GM19035 (cell line): Measurements from ENCODE around the gene POU5F2.

ENCODE experiments used
- ATAC-seq: cut with Tn5 transposase; IDR thresholded peaks from one replicate; pipeline ENCODE4 v1.9.1; 2021; ENCODE audit not compliant: unreplicated experiment

The POU5F2 gene, protein sequence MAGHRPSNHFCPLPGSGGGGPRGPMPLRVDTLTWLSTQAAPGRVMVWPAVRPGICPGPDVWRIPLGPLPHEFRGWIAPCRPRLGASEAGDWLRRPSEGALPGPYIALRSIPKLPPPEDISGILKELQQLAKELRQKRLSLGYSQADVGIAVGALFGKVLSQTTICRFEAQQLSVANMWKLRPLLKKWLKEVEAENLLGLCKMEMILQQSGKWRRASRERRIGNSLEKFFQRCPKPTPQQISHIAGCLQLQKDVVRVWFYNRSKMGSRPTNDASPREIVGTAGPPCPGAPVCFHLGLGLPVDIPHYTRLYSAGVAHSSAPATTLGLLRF

DNA sequence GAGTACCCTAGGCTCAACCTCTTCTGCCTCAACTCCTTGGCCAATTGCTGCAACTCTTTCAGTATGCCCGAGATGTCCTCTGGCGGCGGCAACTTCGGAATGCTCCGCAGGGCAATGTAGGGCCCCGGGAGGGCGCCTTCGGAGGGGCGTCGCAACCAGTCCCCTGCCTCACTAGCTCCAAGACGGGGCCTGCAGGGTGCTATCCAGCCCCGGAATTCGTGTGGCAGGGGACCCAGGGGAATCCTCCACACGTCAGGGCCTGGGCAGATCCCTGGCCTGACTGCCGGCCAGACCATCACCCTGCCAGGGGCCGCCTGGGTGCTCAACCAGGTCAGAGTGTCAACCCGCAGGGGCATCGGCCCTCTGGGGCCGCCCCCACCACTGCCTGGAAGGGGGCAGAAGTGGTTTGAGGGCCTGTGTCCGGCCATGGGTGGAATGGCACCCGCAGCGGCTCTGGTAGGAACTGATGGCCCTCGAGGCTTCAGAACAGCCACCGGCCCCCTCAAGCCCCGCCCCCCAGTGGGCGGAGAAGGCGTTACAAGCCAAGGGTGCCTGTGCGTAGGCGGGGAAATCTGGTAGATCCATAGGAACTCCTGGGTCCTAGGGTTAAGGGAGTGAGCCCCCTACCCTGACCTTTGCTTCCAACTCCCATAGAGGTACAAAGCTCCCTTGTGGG is at the start of gene POU5F2:
Gene POU5F2 (minus strand): TSS at position 465 of the 676 bp plus-strand sequence. CDS start 37 bp downstream, at position 428.
- no peak for ATAC-seq

DNA sequence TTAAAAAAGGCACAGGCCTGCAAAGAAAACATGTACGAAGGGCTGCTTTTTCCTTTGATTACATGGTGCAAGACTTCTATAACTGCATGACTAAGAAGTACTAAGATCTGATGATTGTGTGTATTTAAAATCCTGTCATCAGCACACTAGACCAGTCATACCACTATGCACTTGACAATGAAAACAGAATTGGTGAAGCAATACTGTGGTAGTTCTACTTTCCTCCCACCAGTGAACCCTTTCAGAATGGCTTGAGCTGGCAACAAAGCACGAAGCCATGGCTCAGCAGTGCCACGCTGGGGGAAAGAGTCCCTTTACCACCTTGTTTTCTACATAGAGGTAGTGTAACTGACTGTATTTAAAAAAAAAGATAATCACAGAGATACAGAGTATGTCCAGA is 49.0 kb upstream of the POU5F2 start:
- no peak for ATAC-seq

DNA sequence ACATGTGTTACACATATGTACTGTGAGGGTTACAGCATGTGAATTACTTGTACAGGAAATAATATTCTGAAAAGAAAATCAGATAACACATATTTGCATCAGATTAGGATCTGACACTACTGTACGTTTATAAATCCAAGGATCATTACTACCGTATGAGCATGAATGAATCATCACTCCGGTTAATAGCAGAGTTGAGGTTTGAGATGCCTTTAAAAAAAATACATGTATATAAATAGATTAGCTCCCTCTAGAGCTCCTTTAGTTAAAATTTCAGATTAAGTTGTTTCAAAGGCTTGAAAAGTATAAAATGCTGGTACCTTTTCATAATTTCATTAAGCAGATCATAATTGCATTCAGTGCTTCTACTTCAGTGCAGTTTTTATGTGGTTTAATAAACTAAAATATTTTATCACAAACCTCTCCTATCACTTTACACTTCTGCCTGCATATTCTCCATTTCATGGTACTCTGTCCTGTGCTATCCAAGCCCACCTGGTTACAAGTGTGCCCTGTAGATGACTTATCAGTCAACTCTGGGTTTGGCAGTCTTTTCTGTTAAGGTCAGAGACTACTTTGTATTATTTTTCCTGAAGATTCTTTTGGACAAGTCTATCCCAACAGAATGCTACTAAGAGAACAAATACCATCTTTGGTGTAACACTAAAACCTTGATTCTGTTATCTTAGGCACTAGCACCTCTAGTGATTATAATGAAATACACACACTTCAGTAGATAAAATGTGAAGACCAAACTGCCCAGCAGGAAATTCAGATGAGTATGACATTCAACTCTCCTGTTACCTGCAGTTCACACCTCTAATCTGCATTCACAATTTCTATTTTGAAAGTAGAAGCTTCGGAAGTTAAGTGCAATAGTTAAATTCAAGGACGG is 48.0 kb upstream of the POU5F2 start:
- ATAC-seq, result no peak

DNA sequence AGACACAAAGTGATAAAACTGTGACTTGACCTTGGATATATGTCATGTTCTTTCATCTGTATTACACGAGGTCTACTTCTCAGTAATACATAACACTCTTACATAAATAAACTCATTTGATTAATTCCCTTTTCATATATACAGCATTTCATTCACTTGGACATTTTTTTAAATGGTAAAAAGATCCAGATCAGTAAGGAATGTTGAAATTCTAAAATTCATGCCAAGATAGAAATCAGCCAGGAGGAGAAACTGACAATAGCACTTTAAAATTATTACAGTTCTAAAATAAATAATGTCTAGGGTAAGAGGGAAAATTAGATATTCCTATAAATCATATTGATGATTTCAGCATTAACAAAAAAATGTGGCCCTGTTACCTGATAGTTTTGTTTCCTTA is 46.2 kb upstream of the POU5F2 start:
- ATAC-seq, result no peak

DNA sequence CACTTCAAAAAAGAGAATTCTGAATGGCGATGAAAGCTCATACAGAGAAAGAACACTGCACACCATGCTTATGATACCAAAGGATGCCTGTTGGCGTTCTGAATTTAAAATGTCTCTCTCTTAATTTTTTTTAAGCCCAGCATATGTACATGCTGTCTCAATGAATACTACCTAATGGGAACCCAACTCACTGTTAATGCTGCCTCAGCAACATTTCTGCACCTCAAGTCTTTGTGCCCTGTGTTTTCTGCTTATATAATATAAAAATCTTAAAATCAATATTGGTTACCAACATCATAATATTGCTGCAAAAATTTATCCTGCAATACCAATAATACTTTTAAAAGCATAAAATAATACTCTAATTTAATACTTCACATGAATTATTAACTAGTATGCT is 44.1 kb upstream of the POU5F2 start:
- ATAC-seq, result no peak

DNA sequence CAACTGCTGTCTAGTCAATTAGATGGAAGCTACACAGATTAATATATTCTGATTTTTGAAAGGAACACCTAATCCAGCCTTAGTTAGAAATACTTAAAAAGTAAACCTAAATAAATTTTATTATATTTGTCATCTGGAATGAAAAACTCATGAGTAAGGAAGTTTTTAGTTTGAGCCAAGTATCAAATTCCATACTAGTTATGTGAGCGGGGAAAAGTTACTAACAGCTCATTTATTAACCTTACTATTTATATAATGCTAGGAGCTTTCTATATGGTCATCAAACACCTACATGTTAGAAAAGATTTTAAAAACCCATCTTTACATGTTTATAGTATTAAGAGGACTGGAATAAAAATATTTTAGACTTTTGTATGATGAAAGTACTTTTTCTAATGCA is 41.6 kb upstream of the POU5F2 start:
- no peak for ATAC-seq

DNA sequence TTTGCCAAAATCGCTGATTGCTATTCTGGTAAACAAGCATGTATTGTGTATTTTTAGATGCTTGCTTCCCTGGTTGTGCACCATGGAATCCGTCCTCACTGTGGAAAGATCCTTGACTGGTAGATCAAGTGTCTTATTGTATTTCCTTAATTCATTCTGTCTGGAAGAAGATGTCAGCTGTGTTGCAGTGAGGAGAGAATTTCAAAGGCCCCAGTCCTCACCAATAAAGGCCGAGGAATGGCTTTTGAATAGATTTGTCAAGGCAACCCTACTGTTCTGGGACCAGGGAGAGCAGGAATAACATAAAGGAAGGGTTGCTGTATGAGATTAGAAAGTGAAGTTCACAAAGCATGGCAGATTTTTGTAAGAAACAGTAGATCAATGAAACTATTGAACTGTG is 36.2 kb upstream of the POU5F2 start:
- ATAC-seq, result no peak

DNA sequence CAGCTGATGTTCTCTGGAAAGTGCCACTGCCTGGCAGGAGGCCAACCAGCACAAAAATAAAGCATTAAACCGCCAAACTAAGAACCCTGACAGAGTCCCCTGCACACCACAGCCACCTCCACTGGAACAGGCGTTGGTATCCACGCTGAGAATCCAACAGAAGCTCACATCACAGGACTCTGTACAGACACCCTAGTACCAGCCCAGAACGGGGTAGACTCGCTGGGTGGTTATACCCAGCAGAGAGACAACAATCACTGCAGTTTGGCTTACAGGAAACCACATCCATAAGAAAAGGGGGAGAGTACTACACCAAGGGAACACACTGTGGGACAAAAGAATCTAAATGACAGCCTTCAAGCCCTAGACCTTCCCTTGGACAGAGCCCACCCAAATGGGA is 15.0 kb upstream of the POU5F2 start:
- no peak for ATAC-seq

DNA sequence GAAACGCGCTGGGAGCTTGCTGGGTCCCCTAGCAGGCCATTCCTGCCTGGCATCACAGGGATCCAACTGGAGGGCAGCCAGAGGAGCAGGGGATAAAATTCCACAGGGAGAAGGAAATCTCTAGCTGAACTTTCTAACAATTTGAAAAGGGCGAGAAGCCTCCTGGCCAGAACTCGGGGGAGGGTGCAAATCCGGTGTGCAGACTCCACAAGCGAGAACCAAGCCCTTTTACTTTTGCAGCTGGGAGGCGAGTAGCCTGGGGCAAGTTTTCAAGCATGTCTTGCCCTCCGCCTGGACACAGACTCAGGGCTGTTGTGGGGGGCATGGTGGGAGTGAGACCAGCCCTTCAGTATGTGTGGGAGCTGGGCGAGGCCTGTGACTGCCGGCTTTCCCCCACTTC is 14.3 kb upstream of the POU5F2 start:
- no peak for ATAC-seq

DNA sequence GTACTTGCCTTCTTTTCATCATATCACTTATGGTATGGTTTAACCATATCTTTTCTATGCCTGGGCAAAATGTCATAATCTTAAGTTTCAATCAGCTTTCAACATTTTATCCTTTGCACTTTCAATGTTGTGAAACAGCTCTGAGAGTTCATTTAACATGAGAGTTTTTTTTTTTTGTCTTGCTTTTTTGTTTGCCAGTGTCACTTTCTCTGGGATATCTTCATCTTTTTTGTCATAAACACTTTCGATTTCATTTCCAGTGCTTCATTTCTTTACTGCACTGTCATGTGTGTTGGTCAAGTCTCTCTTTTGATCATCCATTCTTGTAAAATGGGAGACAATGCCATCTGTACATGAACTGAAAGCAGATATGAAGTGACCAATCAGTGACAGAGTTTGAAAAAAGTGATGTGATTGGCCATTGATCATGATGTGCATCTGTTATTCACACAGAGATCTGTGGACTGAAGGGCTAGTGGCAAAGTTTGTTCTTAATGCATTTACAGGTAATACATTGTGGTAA is 7.5 kb upstream of the POU5F2 start:
- ATAC-seq, result no peak

DNA sequence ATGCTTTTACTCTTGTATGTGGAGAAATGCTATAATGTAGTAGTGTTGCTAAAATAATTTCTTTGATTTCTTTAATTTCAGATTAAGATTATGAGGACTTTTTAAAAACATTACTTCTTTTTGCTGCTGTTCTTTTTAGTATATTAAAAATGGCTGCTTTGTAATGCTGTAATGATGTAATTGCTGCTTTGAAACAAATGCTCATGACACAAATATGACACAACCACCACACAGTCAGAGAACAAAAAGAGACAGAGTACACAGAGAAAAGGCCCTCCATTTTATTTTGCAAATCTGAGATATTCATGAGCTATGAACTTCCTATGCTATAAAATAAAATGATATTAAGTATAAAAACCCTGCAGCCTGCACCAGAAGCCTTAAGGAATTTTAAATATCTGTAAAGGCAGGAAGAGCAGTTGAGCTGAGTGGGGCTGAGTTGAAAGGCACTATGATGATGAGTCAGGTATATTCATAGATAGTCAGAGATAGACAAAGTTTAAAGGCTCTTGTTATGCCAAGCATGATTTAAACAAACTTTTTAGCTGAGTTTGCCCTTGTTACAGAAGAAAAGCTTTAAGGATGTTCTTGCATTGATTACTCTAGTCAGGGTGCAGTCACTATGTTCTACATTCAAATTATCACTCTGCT is 5.1 kb upstream of the POU5F2 start:
- ATAC-seq, result no peak

DNA sequence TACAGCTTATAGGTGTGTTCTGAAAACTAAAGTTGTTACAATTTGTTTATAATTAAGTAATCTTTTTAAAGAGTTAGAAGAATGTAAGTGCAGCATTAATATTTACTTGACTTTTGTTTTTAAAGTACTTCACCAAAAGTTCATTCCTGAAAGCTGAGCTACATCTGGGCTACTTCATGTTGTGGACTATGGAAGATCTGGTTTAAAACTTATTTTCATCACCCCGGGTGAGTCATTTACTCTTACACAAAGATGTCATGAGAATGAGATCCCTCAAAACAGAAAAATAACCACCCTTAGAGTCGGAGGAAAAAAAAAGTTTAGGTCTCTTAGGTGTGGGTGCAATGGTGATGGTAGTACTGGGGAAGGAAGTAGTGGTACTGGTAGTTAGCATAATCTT is 5.1 kb downstream of the POU5F2 start:
- no peak for ATAC-seq

DNA sequence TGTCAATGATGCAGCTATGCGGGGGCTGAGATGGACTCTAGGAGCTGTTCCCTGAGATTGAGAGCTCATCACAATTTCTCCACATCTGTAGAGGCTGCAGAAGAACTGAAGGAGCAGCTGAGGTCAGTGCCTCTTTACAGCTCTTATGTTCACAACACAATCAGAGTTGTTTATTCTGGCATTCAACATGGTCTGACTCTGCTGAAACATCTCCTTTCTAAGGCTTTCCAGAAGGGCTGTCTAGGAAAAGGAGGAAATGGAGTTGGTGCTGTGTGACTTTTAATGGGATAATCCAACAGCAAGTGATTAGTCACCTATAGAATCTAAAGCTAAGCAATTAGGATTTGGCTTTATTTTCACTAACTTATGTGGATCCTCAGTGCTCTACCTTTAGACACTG is 6.0 kb downstream of the POU5F2 start:
- ATAC-seq, result no peak

DNA sequence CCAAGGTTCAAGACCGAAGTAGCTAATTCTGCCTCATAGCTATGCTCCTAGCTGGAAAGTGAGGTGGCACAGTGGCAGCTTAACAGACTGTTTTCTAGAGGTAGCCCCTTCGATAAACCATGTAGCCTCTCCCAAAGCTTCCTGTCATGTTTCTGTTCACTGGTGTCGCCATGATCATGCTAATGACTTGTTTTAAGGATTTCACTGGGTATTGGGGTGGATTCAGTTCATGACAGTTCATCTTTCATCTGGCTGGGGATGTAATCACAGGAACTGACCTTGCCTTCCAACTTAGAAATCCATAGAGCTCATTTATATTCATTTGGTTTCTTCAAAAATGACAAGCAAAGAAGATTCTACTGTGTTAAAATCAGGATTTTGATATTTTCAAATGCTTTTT is 9.4 kb downstream of the POU5F2 start:
- no peak for ATAC-seq

DNA sequence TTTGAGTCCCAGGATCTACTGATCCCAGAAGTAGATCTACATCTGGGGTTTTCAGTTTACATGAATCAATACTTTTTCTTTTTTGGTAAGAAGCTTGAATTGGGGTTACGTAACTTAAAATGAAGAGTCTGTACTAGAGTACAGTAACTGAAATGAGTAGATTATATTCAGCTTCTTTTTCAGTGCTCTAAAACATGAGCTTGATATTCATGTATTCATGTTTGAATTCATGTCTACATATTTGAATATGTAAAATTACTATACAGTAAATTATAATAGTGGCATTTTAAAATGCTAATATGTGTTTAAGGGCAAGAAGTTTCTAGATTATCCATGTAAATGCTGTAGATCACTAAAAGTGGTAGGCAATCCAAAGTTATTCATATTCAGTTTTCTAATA is 14.8 kb downstream of the POU5F2 start:
- ATAC-seq, result no peak

DNA sequence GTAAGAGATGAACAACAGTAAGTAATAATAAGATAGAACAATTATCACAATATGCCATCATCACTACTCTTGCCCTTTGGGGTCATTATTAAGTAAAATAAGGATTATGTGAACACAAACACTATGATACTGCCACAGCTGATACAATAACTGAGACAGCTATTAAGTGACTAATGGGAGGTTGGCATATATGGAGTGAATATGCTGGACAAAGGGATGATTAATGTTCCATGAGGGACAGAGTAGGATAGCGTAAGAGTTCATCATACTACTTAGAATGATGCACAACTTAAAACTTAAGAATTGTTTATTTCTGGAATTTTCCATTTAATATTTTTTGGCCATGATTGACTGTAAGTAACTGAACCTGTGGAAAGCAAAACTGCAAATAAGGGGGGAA is 16.6 kb downstream of the POU5F2 start:
- ATAC-seq, result no peak

DNA sequence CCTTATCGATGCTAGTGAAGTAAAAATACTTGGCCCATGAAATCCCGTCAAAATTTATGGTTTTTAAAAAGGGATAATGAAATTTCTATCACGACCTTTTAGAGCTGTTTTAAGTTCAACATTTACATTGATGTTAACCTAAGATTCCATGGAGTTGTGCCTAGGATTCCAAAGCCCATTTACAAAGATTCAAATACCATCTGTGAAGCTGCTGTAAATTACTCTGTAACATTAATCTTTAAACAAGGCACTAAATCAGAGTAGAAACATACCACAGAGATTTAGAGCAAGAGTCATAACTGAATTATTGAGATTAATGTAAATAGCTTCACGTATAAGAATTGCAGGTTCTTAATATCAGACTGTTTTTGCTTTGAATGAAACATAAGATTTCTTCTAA is 17.7 kb downstream of the POU5F2 start:
- no peak for ATAC-seq

DNA sequence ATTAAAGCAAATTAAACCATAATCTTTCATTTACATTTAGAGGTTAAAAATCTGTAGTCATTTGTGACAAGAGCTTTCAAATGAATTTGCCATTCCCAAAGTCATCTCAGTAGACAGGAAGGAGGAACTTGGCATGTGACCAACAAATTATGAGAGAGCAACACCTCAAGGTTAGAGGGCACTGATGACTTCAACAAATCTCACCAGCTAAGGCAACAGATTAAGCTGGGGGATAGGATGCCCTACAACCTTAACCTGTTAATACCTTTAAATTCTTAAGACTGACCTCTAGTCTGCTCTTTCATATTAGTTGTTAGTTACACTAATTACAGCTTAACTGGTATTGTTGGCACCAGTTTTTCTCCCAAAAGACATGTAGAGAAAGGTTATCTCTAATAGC is 18.4 kb downstream of the POU5F2 start:
- no peak for ATAC-seq

DNA sequence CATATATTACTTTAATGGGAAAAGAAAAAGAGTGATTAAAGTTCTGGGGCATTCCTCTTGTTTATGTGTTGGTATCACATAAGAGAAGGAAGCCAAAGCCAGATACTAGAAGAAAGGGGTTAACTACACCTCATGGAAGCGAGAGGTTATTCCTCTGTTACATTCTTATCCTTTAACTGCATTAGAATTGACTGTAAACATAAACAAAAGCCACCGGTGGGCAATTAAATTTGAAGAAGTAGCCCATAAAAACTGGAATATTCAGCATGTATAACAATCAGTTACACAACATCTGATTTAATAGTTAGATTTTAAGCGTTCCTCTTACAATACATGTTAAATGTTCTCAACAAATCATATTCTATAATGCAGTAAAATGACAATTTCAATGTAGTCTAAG is 18.8 kb downstream of the POU5F2 start:
- no peak for ATAC-seq

DNA sequence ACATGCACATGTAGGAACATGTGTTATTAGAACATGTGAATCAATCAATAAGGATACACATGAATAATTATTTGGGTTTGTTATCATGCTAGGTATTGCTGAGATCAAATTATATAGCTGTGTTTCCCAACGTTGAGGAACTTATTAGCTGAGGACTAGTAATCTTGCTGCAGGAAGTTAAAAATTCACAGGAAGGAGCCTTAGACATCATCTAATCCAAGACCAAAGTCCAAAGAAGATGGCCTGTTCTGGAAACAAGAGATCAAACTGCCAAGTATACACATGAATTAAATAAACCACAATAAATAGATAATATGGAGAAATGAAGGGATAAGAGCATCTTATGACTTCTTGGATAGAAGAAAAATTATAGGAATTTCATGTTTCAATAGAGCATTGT is 19.9 kb downstream of the POU5F2 start:
- no peak for ATAC-seq

DNA sequence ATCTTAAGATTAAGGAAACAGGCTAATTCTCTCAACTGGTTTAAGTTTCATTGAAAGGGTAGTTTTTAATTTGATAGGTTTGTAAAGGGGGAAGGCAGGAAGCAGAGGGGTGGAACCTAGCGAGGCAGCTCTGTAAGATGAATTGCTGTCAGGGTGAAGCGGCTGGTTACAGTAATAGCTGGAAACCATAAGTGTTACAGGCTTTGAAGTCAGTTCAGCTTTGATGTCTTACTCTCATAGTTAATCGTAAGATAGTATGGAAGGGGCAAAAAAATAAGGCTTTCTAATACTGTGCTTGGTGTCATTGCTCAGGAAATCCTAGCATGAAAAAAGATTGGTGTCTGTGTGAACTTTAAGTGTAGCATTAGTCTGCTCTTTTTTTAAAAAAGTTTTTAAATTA is 20.3 kb downstream of the POU5F2 start:
- ATAC-seq, result no peak
